H9 (cell line): ENCODE data around the gene RPL12. TPM values are rescaled to one million over a fixed set of nuclear protein-coding genes. Genes with fewer than 3 reads are reported as not detected.
A peak's percentile ranks its signal among the peaks of the same experiment; 100 is the strongest.

ENCODE experiments used
- DNase-seq: peaks from one replicate; pipeline ENCODE4 v3.0.0-alpha.2; 2017
- H2AFZ ChIP-seq: one replicate; pipeline ENCODE4 v1.6.1; 2013; ENCODE audit warnings: mild to moderate bottlenecking, low read length, control low read depth, moderate library complexity
- H2AK5ac ChIP-seq: 2 replicates; pipeline ENCODE4 v1.6.1; 2013; ENCODE audit warnings: low read length, control low read depth, mixed read lengths; ENCODE audit not compliant: insufficient read length
- H2BK120ac ChIP-seq: one replicate; pipeline ENCODE4 v1.6.1; 2013; ENCODE audit warnings: low read depth, mild to moderate bottlenecking, low read length, control low read depth, inconsistent platforms; ENCODE audit not compliant: poor library complexity, severe bottlenecking
- H2BK12ac ChIP-seq: 2 replicates; pipeline ENCODE4 v1.6.1; 2013; ENCODE audit warnings: low read length, control low read depth, mixed read lengths, low read depth; ENCODE audit not compliant: insufficient read length
- H2BK15ac ChIP-seq: 2 replicates; pipeline ENCODE4 v1.6.1; 2013; ENCODE audit warnings: low read depth, low read length, control low read depth
- H2BK20ac ChIP-seq: one replicate; pipeline ENCODE4 v1.6.1; 2013; ENCODE audit warnings: low read depth, mild to moderate bottlenecking, low read length, control low read depth, inconsistent platforms; ENCODE audit not compliant: poor library complexity, severe bottlenecking
- H2BK5ac ChIP-seq: 2 replicates; pipeline ENCODE4 v1.6.1; 2013; ENCODE audit warnings: low read length, control low read depth, mixed read lengths; ENCODE audit not compliant: insufficient read length
- H3K14ac ChIP-seq: 2 replicates; pipeline ENCODE4 v1.6.1; 2013; ENCODE audit warnings: low read length, control low read depth; ENCODE audit not compliant: insufficient read depth
- H3K18ac ChIP-seq: 2 replicates; pipeline ENCODE4 v1.6.1; 2013; ENCODE audit warnings: low read depth, mild to moderate bottlenecking, mixed read lengths, low read length, control low read depth; ENCODE audit not compliant: insufficient read length
- H3K23ac ChIP-seq: 2 replicates; pipeline ENCODE4 v1.6.1; 2013; ENCODE audit warnings: low read length, control low read depth, mixed read lengths, low read depth; ENCODE audit not compliant: insufficient read length
- H3K23me2 ChIP-seq: 2 replicates; pipeline ENCODE4 v1.6.1; 2013; ENCODE audit warnings: low read depth, mild to moderate bottlenecking, mixed read lengths, low read length, control low read depth; ENCODE audit not compliant: insufficient read length, poor library complexity, severe bottlenecking
- H3K27ac ChIP-seq: 2 replicates; pipeline ENCODE4 v1.5.1; 2013; ENCODE audit warnings: low read length, control low read depth, mixed read lengths, low read depth; ENCODE audit not compliant: insufficient read length
- H3K27me3 ChIP-seq: 2 replicates; pipeline ENCODE4 v1.6.1; 2013; ENCODE audit warnings: low read length, control low read depth, inconsistent platforms; ENCODE audit not compliant: insufficient read depth
- H3K4ac ChIP-seq: 2 replicates; pipeline ENCODE4 v1.6.1; 2013; ENCODE audit warnings: low read depth, mild to moderate bottlenecking, control low read depth, inconsistent platforms, low read length, moderate library complexity
- H3K4me1 ChIP-seq: 2 replicates; pipeline ENCODE4 v1.6.1; 2013; ENCODE audit warnings: low read length, control low read depth, inconsistent platforms; ENCODE audit not compliant: insufficient read depth
- H3K4me2 ChIP-seq: 2 replicates; pipeline ENCODE4 v1.6.1; 2013; ENCODE audit warnings: low read length, control low read depth, mixed read lengths; ENCODE audit not compliant: insufficient read length, insufficient read depth
- H3K56ac ChIP-seq: 2 replicates; pipeline ENCODE4 v1.6.1; 2013; ENCODE audit warnings: low read depth, mild to moderate bottlenecking, mixed read lengths, low read length, control low read depth; ENCODE audit not compliant: insufficient read length
- H3K79me1 ChIP-seq: 2 replicates; pipeline ENCODE4 v1.6.1; 2013; ENCODE audit warnings: low read depth, mild to moderate bottlenecking, moderate library complexity, low read length, control low read depth, inconsistent platforms; ENCODE audit not compliant: insufficient read depth, poor library complexity, severe bottlenecking
- H3K79me2 ChIP-seq: 2 replicates; pipeline ENCODE4 v1.6.1; 2013; ENCODE audit warnings: low read length, control low read depth, inconsistent platforms; ENCODE audit not compliant: insufficient read depth
- H3K9ac ChIP-seq: 2 replicates; pipeline ENCODE4 v1.6.1; 2013; ENCODE audit warnings: low read length, control low read depth, mixed read lengths; ENCODE audit not compliant: insufficient read length; ENCODE audit errors: extremely low read depth
- H3K9me3 ChIP-seq: one replicate; pipeline ENCODE4 v1.6.1; 2013; ENCODE audit warnings: low read depth, low read length, inconsistent platforms; ENCODE audit not compliant: control insufficient read depth
- H3T11ph ChIP-seq: one replicate; pipeline ENCODE4 v1.6.1; 2013; ENCODE audit warnings: mild to moderate bottlenecking, low read length, control low read depth, inconsistent platforms
- H4K20me1 ChIP-seq: one replicate; pipeline ENCODE4 v1.6.1; 2013; ENCODE audit not compliant: control insufficient read depth, insufficient read length, insufficient read depth
- H4K5ac ChIP-seq: 2 replicates; pipeline ENCODE4 v1.6.1; 2013; ENCODE audit warnings: low read depth, mild to moderate bottlenecking, mixed read lengths, low read length, control low read depth; ENCODE audit not compliant: insufficient read length
- H4K8ac ChIP-seq: replicated peaks from 2 replicates; pipeline ENCODE4 v1.6.1; 2013; ENCODE audit warnings: low read length, control low read depth, mixed read lengths, low read depth; ENCODE audit not compliant: insufficient read length
- H4K91ac ChIP-seq: 2 replicates; pipeline ENCODE4 v1.6.1; 2013; ENCODE audit warnings: low read depth, mild to moderate bottlenecking, moderate library complexity, mixed read lengths, low read length, control low read depth; ENCODE audit not compliant: insufficient read length
- H3K27ac Mint-ChIP-seq, 3 experiments: 2 replicates in 2 of 3; 3 replicates in 1 of 3; pipeline ENCODE4 v1.8.0; 2020 to 2021; ENCODE audit warnings: mixed read lengths in 3 of 3, mild to moderate bottlenecking in 1 of 3, moderate library complexity in 1 of 3
- H3K27me3 Mint-ChIP-seq: 2 replicates; pipeline ENCODE4 v1.8.0; 2021; ENCODE audit warnings: low read depth, mild to moderate bottlenecking, moderate library complexity, mixed read lengths
- H3K36me3 Mint-ChIP-seq, 3 experiments: 2 replicates in 2 of 3; 3 replicates in 1 of 3; pipeline ENCODE4 v1.8.0; 2020 to 2021; ENCODE audit warnings: low read depth in 3 of 3, mixed read lengths in 3 of 3; ENCODE audit not compliant: insufficient read depth in 1 of 3
- H3K4me1 Mint-ChIP-seq, 2 experiments: 2 replicates each; pipeline ENCODE4 v1.8.0; 2020; ENCODE audit warnings: mixed read lengths in 2 of 2
- H3K4me3 Mint-ChIP-seq, 2 experiments: 2 replicates in 1 of 2; 3 replicates in 1 of 2; pipeline ENCODE4 v1.8.0; 2020 to 2021; ENCODE audit warnings: mild to moderate bottlenecking in 2 of 2, mixed read lengths in 2 of 2, moderate library complexity in 1 of 2
- H3K9me3 Mint-ChIP-seq, 2 experiments: 2 replicates in 1 of 2; 3 replicates in 1 of 2; pipeline ENCODE4 v1.8.0; 2020; ENCODE audit warnings: mild to moderate bottlenecking in 2 of 2, mixed read lengths in 2 of 2, moderate library complexity in 1 of 2
- WGBS: extraction: QIAGEN DNeasy Blood & Tissue Kit; methylation state at CpG from one replicate; pipeline ENCODE4 v1.1.7; 2013; ENCODE audit warnings: missing lambda C conversion rate, low lambda C conversion rate, mixed read lengths; ENCODE audit not compliant: insufficient read length; ENCODE audit errors: extremely low coverage; 5-methylcytosine and 5-hydroxymethylcytosine counted together
- total RNA-seq: library from RNA; stranded (reverse); gene quantifications from 2 replicates; pipeline ENCODE4 v1.2.1, GENCODE V29; 2021
- TF ChIP-seq, protein P1 (sequence below): fragments of 200-600 bp; sonication (generic); conservative IDR thresholded peaks from 3 replicates; pipeline ENCODE4 v1.8.0; 2021; ENCODE audit warnings: antibody characterized with exemption, mild to moderate bottlenecking

The RPL12 gene
- total RNA-seq, 1 experiment from 2014 or later, result 1,710 TPM

DNA sequence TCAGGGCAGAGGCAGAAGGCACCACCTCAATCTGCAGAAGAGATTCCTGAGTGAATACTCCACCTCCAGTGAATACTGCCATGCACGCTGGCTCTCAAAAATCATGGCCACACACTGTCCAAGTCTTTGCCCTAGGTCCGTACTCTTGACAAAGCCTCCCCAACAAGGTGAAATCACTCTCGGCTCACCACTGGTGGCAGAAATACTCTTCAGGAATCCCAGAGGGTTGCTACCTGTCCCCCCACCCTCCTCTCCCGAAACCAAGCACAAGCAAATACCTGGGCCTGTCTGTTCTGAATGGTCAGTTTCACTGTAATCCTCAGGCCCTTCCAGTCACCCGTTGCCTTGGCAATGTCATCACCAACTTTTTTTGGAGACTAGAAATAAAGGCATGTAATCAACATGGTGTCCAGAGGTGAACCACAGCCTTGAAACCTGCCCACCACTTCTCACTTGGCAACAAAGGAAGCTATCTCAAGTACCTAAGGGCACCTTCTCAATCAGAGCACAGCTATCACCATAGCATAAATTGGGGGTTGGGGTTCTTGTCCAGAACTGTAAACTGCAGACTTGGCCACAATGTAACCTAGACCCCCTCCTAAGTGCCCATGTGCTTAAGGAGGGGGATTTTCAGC, 1.8 kb downstream of the RPL12 start:
- peaks cover 4% of the 10 kb centered on the region for H3K4me1 ChIP-seq
- peak overlapping the region; percentile 44 for H3K56ac ChIP-seq
- H3K14ac ChIP-seq, result no peak overlapping the region
- Mint-ChIP-seq H3K4me3 (peak overlapping the region; percentile 96 to 99), H3K27me3 (peaks cover 2% of the 10 kb centered on the region), H3K36me3 (peaks cover 58 to 69% (median 66%) of the 10 kb centered on the region in 3 experiments), H3K27ac (peak overlapping the region; percentile 67 to 99 (median 99); a peak in 6 of 7 replicates), H3K4me1 (peaks cover 24 to 28% of the 10 kb centered on the region in 2 experiments), H3K9me3 (peaks cover 0 to 4% of the 10 kb centered on the region in 2 experiments; a peak in 4 of 5 replicates)
- peak overlapping the region; percentile 37 for H3K27ac ChIP-seq
- H2BK15ac ChIP-seq, result no peak overlapping the region
- H2BK12ac ChIP-seq, result no peak overlapping the region
- no peak overlapping the region for H3K18ac ChIP-seq
- H2AFZ ChIP-seq, result no peak overlapping the region
- no peak overlapping the region for H2BK5ac ChIP-seq
- TF ChIP-seq, protein P1, sequence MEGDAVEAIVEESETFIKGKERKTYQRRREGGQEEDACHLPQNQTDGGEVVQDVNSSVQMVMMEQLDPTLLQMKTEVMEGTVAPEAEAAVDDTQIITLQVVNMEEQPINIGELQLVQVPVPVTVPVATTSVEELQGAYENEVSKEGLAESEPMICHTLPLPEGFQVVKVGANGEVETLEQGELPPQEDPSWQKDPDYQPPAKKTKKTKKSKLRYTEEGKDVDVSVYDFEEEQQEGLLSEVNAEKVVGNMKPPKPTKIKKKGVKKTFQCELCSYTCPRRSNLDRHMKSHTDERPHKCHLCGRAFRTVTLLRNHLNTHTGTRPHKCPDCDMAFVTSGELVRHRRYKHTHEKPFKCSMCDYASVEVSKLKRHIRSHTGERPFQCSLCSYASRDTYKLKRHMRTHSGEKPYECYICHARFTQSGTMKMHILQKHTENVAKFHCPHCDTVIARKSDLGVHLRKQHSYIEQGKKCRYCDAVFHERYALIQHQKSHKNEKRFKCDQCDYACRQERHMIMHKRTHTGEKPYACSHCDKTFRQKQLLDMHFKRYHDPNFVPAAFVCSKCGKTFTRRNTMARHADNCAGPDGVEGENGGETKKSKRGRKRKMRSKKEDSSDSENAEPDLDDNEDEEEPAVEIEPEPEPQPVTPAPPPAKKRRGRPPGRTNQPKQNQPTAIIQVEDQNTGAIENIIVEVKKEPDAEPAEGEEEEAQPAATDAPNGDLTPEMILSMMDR, result no peak
- no peak overlapping the region for H4K91ac ChIP-seq
- no peak overlapping the region for H2BK120ac ChIP-seq
- H4K20me1 ChIP-seq, result no peaks in the 10 kb centered on the region
- H3K4me2 ChIP-seq, result peak overlapping the region; percentile 93
- peaks cover 20% of the 10 kb centered on the region; the same call in 1 of the 2 replicates for H3K79me2 ChIP-seq
- DNase-seq, result no peak
- no peaks in the 10 kb centered on the region for H3K27me3 ChIP-seq
- WGBS, result no CpG with 5 or more reads among the region's 5 CpGs
- peaks cover 18% of the 10 kb centered on the region for H3K23me2 ChIP-seq
- no peak overlapping the region for H2AK5ac ChIP-seq
- H3K9ac ChIP-seq, result peak overlapping the region; percentile 99
- H3K79me1 ChIP-seq, result peaks cover 2% of the 10 kb centered on the region
- no peaks in the 10 kb centered on the region for H3K9me3 ChIP-seq
- H4K8ac ChIP-seq, result no peak overlapping the region
- H4K5ac ChIP-seq, result no peak overlapping the region
- H3K23ac ChIP-seq, result no peak overlapping the region
- H3T11ph ChIP-seq, result no peak overlapping the region
- no peak overlapping the region for H2BK20ac ChIP-seq
- H3K4ac ChIP-seq, result no peak overlapping the region
